Measurements from ENCODE around the gene MYT1. TPM values are rescaled to one million over a fixed set of nuclear protein-coding genes. Genes with fewer than 3 reads are reported as not detected.

The MYT1 gene
- polyA plus RNA-seq, 3 donors, result not detected

- no peaks in the 10 kb centered on the region for H3K36me3 Mint-ChIP-seq
- H3K27ac ChIP-seq (ENCODE audit: low read depth in 1 of 2, low read length in 2 of 2), result no peak overlapping the region
- no peaks in the 10 kb centered on the region for H3K9me3 ChIP-seq (replicated peaks in 1 of 2; ENCODE audit: control insufficient read depth in 1 of 2, insufficient read depth in 1 of 2, low read length in 2 of 2)
- H3K4me2 ChIP-seq (replicated peaks; ENCODE audit: extremely low read depth, low read length, poor library complexity, severe bottlenecking), result no peak overlapping the region
- H3K79me2 ChIP-seq (ENCODE audit: insufficient read depth, low read length), result no peaks in the 10 kb centered on the region
- H3K4me3 ChIP-seq (replicated peaks in 1 of 3; ENCODE audit: low read depth in 2 of 3, low read length in 3 of 3), result no peak overlapping the region
- no peaks in the 10 kb centered on the region for H3K27me3 ChIP-seq (ENCODE audit: control insufficient read depth in 2 of 2, insufficient read depth in 2 of 2, low read length in 2 of 2)
- DNase-seq, result no peak
- no peaks in the 10 kb centered on the region for H3K4me1 ChIP-seq (ENCODE audit: control insufficient read depth in 1 of 2, insufficient read depth in 2 of 2, low read length in 2 of 2)
- no peak overlapping the region for H2AFZ ChIP-seq (ENCODE audit: insufficient read depth, low read depth, low read length, poor library complexity, severe bottlenecking)
- no peaks in the 10 kb centered on the region for H3K9me3 Mint-ChIP-seq
- H3K4me3 Mint-ChIP-seq, result no peak overlapping the region
- 94% methylated on average over 11 of the region's 16 CpGs for WGBS (ENCODE audit: insufficient coverage)
- H3K27ac Mint-ChIP-seq, result no peak overlapping the region
- no peak overlapping the region for H3K9ac ChIP-seq (ENCODE audit: insufficient read depth, low read length, poor library complexity, severe bottlenecking)
- no peaks in the 10 kb centered on the region for H3K36me3 ChIP-seq (replicated peaks in 1 of 2; ENCODE audit: control insufficient read depth in 1 of 2, insufficient read depth in 2 of 2, low read length in 2 of 2)
- no peaks in the 10 kb centered on the region for H4K20me1 ChIP-seq (ENCODE audit: insufficient read depth, low read length)
- no peaks in the 10 kb centered on the region for H3K4me1 Mint-ChIP-seq
- no peak for TF ChIP-seq CTCF (IDR thresholded peaks at IDR 0.05)
- H3K27me3 Mint-ChIP-seq (ENCODE audit: low read depth in 3 of 3), result peaks cover 0 to 6% (median 3%) of the 10 kb centered on the region in 3 donors
- intact Hi-C loops (cut with micrococcal nuclease), result no loop called here
Observed at GRCh38 chr20:64219730-64220129, 55.5 kb downstream of the MYT1 start.

- Histone ChIP-seq H3K27me3 (ENCODE audit: control insufficient read depth in 2 of 2, insufficient read depth in 2 of 2, low read length in 2 of 2) (no peaks in the 10 kb centered on the region), H3K27ac (ENCODE audit: low read depth in 1 of 2, low read length in 2 of 2) (no peak overlapping the region), H3K4me3 (replicated peaks in 1 of 3; ENCODE audit: low read depth in 2 of 3, low read length in 3 of 3) (no peak overlapping the region), H2AFZ (ENCODE audit: insufficient read depth, low read depth, low read length, poor library complexity, severe bottlenecking) (no peak overlapping the region), H3K4me2 (replicated peaks; ENCODE audit: extremely low read depth, low read length, poor library complexity, severe bottlenecking) (no peak overlapping the region), H3K79me2 (ENCODE audit: insufficient read depth, low read length) (no peaks in the 10 kb centered on the region), H3K36me3 (replicated peaks in 1 of 2; ENCODE audit: control insufficient read depth in 1 of 2, insufficient read depth in 2 of 2, low read length in 2 of 2) (no peaks in the 10 kb centered on the region), H3K9ac (ENCODE audit: insufficient read depth, low read length, poor library complexity, severe bottlenecking) (no peak overlapping the region), H4K20me1 (ENCODE audit: insufficient read depth, low read length) (no peaks in the 10 kb centered on the region), H3K4me1 (ENCODE audit: control insufficient read depth in 1 of 2, insufficient read depth in 2 of 2, low read length in 2 of 2) (no peaks in the 10 kb centered on the region), H3K9me3 (replicated peaks in 1 of 2; ENCODE audit: control insufficient read depth in 1 of 2, insufficient read depth in 1 of 2, low read length in 2 of 2) (no peaks in the 10 kb centered on the region)
- H3K36me3 Mint-ChIP-seq, result no peaks in the 10 kb centered on the region
- intact Hi-C loops (cut with micrococcal nuclease), result no loop called here
- H3K4me1 Mint-ChIP-seq, result no peaks in the 10 kb centered on the region
- no peak overlapping the region for H3K4me3 Mint-ChIP-seq
- H3K27ac Mint-ChIP-seq, result no peak overlapping the region
- H3K9me3 Mint-ChIP-seq, result no peaks in the 10 kb centered on the region
- TF ChIP-seq CTCF (IDR thresholded peaks at IDR 0.05), result no peak
- 60% methylated on average over 1 of the region's 8 CpGs for WGBS (ENCODE audit: insufficient coverage)
- DNase-seq, result no peak
- peaks cover 0 to 4% (median 2%) of the 10 kb centered on the region in 3 donors for H3K27me3 Mint-ChIP-seq (ENCODE audit: low read depth in 3 of 3)
Observed at GRCh38 chr20:64220420-64220819, 56.2 kb downstream of the MYT1 start.

All from CD14-positive monocyte (primary cell).